GM21526 (cell line): Measurements from ENCODE around the gene EZH1.
A peak's percentile ranks its signal among the peaks of the same experiment; 100 is the strongest.

Experiments
- ATAC-seq: cut with Tn5 transposase; IDR thresholded peaks from one replicate; pipeline ENCODE4 v1.9.1; 2021; ENCODE audit warnings: moderate library complexity; ENCODE audit not compliant: unreplicated experiment, low FRiP score

Gene EZH1

DNA sequence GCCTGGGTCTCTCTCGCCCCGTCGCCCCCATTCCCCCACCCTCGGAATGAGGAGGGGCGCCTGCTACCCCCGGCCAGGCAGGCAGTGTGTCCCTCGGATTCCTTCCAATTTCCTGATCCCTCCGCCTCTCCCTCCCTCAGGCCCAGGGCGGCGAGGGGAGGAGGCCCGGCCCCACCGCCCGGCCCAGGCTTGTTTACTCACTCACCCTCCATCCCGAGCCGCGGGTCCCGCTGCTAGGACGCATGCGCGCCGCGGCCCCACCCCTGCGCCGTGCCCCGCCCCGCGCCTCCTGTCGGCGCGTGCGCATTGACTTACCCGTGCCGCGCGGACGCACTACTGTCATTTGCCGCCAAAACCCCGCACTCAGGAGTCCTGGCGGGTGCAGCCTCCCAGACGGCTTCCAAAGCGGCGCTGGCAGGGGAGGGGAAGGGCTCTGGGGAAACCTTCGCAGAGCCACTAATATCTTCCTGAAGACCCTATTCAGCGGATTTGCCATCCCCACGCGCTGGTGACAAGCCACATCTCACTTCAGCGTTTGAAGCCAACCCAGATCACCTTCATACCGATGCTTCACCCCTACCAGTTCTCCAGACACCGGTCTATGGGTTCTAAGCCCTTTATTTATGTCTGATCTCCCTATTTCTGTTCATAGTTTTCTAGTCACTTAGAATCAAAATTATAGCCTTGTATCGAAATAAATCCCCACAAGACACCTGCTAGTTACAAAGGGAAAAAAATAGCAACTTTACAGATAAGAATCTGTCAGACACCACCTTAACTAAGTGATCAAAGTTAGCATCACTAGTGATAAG lies at the start of gene EZH1:
EZH1 (minus strand) TSS at position 235 of the 812 bp plus-strand sequence. CDS start 16,099 bp downstream, outside the sequence.
- peak; percentile 82 for ATAC-seq

DNA sequence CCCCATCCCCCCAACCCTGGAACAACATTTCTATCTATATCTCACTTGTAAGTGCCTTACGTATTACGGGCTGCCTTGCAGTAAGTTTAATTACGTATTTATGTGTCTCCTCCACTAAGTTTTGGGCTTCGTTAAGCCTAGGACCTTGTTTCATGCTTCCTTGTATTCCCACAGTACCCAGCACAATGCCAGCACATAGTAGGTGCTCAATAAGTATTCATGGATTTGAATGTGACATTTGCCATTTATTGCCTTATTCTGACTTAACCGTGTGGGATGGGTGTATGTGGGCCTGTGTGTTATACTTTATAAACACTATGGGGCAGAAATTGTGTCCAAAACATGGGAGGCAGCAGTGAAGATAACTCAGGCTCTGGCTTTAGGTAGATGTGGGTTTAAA lies 47.7 kb upstream of the EZH1 start:
- ATAC-seq: no peak

- no peak for ATAC-seq
Measured at GRCh38 chr17:42791948-42792347, 47.1 kb upstream of the EZH1 start.

GRCh38 chr17:42787266-42787665 lies 42.4 kb upstream of the EZH1 start:
- ATAC-seq: no peak

DNA sequence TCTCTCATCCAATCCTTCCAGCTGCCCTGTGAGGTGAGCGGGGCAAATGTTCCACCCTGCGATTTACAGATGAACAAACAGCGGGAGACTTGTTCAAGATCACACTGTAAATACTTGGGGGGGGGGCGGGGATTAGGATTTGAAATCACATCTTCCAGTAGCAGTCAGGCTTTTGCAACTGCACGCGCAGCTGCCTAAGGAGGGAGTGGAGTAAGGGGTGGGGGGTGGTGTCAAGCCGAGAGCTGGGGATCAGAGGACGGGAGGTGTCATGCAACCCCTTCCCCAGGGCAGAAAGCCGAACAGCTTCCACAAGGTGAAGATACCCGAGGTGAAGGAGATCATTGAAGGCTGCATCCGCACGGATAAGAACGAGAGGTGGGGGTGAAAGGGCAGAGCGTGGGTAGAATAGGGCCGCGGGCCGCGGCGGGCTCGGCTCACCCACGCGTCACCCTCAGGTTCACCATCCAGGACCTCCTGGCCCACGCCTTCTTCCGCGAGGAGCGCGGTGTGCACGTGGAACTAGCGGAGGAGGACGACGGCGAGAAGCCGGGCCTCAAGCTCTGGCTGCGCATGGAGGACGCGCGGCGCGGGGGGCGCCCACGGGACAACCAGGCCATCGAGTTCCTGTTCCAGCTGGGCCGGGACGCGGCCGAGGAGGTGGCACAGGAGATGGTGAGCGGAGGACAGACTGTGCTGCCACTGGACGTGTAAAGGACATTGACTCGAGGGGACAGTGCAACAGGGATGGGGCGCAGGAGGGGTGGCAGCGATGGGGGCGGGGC lies 40.2 kb upstream of the EZH1 start:
- no peak for ATAC-seq

DNA sequence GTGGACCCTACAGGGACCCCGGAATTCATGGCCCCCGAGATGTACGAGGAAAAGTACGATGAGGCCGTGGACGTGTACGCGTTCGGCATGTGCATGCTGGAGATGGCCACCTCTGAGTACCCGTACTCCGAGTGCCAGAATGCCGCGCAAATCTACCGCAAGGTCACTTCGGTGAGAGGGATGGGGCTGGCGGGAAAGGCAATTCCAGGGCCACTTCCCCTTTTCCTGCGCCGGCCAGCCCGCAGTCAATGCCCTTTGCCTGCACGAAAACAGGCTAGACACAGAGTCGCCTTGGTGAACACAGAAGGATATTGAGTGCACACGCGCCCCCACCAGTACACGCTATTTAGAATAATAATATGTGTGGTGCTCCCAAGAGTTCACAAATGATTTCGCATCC lies 39.6 kb upstream of the EZH1 start:
- no peak for ATAC-seq

DNA sequence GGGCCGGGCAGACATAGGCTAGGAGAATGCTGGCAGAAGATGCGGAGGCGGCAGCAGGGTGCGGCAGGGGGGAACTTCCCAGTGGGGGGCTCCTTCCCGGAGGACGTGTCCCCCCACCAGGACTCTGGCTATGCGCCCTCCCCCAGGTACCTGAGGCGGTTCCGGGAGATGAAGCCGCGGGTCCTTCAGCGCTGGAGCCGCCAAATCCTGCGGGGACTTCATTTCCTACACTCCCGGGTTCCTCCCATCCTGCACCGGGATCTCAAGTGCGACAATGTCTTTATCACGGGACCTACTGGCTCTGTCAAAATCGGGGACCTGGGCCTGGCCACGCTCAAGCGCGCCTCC lies 38.9 kb upstream of the EZH1 start:
- no peak for ATAC-seq

DNA sequence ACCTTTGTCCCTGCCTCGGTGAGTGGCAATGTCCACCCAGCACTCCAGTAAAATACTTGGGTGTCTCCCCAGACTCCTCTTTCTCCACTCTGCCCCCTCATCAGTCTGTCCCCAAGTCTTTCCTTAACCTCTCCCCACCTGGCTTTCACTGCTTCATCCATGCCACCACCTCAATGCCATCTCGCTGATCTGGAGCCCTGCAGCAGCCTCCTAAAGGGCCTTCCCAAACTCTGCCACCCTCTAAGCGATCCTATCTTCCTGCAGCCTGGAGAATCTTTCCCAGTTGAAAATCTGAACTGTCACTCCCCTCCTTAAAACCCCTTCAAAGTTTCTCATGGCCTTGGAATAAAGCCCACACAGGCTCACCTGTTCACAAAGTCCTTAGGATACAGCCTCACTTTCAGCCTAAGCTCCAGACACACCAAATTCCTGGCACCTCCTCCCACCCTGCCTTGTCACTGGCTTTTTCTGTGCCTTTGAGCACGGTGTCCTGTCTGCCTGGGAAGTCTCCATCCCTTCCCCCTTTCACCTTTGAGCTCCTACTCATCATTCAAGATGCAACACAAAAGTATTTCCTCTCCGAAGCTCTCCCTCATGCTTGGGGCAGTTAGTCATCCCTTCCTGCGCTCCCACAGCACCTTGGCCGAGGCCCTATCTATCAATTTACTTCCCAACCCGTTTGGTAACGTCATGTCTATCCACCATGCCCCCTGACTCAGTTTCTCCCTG lies 38.4 kb upstream of the EZH1 start:
- ATAC-seq: no peak

- no peak for ATAC-seq
Measured at GRCh38 chr17:42782166-42783061, 37.6 kb upstream of the EZH1 start.

- ATAC-seq: no peak
Measured at GRCh38 chr17:42781639-42782165, 36.9 kb upstream of the EZH1 start.

DNA sequence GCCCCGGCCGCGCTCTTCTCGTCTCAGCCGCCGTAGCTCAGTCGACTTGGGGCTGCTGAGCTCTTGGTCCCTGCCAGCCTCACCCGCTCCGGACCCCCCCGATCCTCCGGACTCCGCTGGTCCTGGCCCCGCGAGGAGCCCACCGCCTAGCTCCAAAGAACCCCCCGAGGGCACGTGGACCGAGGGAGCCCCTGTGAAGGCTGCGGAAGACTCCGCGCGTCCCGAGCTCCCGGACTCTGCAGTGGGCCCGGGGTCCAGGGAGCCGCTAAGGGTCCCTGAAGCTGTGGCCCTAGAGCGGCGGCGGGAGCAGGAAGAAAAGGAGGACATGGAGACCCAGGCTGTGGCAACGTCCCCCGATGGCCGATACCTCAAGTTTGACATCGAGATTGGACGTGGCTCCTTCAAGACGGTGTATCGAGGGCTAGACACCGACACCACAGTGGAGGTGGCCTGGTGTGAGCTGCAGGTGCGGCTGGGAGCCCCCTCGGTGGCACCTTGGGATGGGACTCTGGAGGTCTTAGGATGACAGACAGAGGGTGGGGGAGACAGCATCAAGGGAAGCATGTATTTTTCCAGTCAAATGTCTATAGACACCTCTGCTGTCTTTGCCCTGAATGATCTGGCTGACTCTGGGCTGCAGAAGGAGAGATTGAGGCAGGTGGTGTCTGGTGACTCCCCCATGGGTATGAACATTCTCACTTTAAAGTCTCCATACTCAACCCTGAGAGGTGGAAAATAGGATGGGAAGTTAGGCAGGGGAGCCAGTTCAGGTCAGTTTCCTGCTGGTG lies 36.2 kb upstream of the EZH1 start:
- ATAC-seq: no peak

DNA sequence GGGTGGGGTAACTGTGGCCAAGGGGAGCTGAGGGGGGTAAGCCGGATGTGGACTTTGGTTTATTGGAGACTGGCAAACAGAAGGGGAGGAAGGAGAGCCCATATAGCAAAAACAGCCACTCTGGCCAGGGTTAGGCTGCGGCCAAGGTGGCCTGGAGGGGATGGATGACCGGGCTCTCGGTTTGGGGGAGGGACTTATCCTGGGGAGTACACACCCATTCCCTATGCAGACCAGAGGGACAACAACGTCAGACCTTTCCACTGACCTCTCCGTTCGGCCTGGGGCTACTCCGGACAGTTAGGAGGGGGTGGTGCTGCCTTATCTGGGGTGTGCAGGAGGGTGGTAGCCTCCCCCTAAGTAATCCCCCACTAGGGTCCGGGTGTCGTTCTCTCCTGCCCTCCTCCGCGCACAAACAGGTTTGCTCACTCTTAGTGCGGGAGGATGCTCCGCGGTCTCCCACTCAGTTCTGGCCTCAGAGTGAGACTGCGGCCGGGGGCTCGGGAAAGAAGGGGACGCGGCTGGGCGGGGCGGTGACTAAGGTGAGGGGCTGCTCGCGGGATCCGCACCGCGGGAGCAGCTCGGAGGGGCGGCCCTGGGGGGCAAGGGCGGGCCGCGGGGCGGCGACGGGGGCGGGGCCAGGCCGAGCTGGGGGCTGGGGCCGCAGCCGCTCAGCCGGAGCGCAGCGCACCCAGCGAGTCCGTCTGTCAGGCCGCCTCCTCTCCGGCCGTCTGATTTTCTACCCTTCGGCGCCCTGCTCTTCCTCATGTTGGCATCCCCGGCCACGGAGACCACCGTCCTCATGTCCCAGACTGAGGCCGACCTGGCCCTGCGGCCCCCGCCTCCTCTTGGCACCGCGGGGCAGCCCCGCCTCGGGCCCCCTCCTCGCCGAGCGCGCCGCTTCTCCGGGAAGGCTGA lies 35.4 kb upstream of the EZH1 start, which contains the start of gene WNK4:
WNK4 (plus strand) TSS at position 675 of the 915 bp plus-strand sequence; CDS start at position 764, 89 bp downstream.
- ATAC-seq: no peak

- ATAC-seq: no peak
Measured at GRCh38 chr17:42779304-42779935, 34.6 kb upstream of the EZH1 start.

GRCh38 chr17:42778570-42778969 lies 33.7 kb upstream of the EZH1 start:
- no peak for ATAC-seq

- ATAC-seq: no peak
Measured at GRCh38 chr17:42775534-42776098, 30.8 kb upstream of the EZH1 start.

DNA sequence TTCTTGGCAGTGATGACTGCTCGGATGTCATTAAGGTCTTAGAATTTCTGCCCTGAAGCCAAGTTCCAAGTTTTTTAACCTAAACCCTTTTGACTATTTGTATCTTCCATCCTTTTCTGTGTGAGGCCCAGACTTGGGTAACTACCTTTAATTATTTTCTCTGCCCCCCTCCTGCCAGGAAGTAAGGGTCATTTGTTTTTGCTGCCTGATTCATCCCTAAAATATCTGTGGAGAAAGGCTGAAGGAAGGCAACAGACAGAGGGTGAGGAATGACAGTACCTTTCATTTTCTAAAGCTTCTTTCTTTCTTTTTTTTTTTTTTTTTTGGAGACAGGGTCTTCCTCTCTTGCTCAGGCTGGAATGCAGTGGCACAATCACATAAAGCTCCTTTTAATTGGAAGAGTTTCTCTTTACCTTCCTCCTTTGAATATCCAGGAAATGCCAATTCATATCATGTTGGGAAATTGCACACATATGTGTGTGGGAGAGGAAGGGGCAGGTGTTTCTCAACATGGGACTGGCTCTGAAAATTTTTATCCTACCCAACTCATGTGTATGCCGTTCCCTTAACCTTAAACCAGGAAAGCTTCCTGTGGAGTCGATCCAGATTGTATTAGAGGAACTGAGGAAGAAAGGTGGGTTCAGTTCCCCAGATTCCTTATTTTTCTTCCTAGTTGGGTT lies 29.4 kb upstream of the EZH1 start:
- no peak for ATAC-seq
